ENCODE measurements around the gene TCERG1L. TPM values are rescaled to one million over a fixed set of nuclear protein-coding genes. Genes with fewer than 3 reads are reported as not detected.

TCERG1L gene
- total and polyA plus RNA-seq, 5 donors from 2014 or later = not detected

- no peaks in the 10 kb centered on the region for H3K4me1 ChIP-seq (ENCODE audit: control insufficient read depth, insufficient read depth, low read length, poor library complexity, severe bottlenecking)
- H3K4me3 Mint-ChIP-seq = no peak overlapping the region
- H3K36me3 Mint-ChIP-seq = no peaks in the 10 kb centered on the region
- no peak overlapping the region for H3K27ac Mint-ChIP-seq
- no peaks in the 10 kb centered on the region for H3K27me3 ChIP-seq (ENCODE audit: control insufficient read depth, insufficient read depth, low read length)
- no peaks in the 10 kb centered on the region for H3K27me3 Mint-ChIP-seq
- no peaks in the 10 kb centered on the region for H3K36me3 ChIP-seq (ENCODE audit: control insufficient read depth, insufficient read depth, low read length)
- H3K9me3 ChIP-seq (ENCODE audit: control insufficient read depth in 2 of 2, low read length in 2 of 2) = no peaks in the 10 kb centered on the region
- DNase-seq = no peak
- ATAC-seq (ENCODE audit: low read depth in 2 of 2) = no peak
- H3K27ac ChIP-seq (ENCODE audit: insufficient read depth, low read length, poor library complexity, severe bottlenecking) = no peak overlapping the region
- H3K4me3 ChIP-seq (ENCODE audit: low read depth, low read length) = no peak overlapping the region
- no peaks in the 10 kb centered on the region for H3K9me3 Mint-ChIP-seq
- H3K4me1 Mint-ChIP-seq = no peaks in the 10 kb centered on the region
These were observed 41.6 kb downstream of the TCERG1L start for GRCh38 chr10:131269776-131270460.

DNA sequence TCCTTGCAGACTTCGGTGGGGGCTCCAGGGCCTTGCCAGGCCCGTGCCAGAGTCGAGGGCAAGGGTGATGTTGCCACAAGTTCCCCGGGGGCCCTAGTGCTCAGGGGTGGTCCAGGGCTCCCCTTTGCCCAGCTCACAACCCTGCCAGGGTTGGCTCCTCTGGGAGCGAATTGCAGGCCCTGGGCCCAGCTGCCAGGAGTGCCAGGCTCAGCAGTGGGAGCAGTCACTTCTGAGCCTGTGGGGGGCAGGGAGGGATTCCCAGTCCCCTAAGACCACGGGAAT is 43.8 kb downstream of the TCERG1L start:
- Mint-ChIP-seq H3K36me3 (no peaks in the 10 kb centered on the region), H3K4me1 (no peaks in the 10 kb centered on the region), H3K27me3 (no peaks in the 10 kb centered on the region), H3K27ac (no peak overlapping the region), H3K4me3 (no peak overlapping the region), H3K9me3 (no peaks in the 10 kb centered on the region)
- H3K27ac ChIP-seq (ENCODE audit: insufficient read depth, low read length, poor library complexity, severe bottlenecking) = no peak overlapping the region
- H3K36me3 ChIP-seq (ENCODE audit: control insufficient read depth, insufficient read depth, low read length) = no peaks in the 10 kb centered on the region
- ATAC-seq (ENCODE audit: low read depth in 2 of 2) (no peak), DNase-seq (no peak)
- no peaks in the 10 kb centered on the region for H3K4me1 ChIP-seq (ENCODE audit: control insufficient read depth, insufficient read depth, low read length, poor library complexity, severe bottlenecking)
- H3K27me3 ChIP-seq (ENCODE audit: control insufficient read depth, insufficient read depth, low read length) = no peaks in the 10 kb centered on the region
- no peak overlapping the region for H3K4me3 ChIP-seq (ENCODE audit: low read depth, low read length)
- no peaks in the 10 kb centered on the region for H3K9me3 ChIP-seq (ENCODE audit: control insufficient read depth in 2 of 2, low read length in 2 of 2)

DNA sequence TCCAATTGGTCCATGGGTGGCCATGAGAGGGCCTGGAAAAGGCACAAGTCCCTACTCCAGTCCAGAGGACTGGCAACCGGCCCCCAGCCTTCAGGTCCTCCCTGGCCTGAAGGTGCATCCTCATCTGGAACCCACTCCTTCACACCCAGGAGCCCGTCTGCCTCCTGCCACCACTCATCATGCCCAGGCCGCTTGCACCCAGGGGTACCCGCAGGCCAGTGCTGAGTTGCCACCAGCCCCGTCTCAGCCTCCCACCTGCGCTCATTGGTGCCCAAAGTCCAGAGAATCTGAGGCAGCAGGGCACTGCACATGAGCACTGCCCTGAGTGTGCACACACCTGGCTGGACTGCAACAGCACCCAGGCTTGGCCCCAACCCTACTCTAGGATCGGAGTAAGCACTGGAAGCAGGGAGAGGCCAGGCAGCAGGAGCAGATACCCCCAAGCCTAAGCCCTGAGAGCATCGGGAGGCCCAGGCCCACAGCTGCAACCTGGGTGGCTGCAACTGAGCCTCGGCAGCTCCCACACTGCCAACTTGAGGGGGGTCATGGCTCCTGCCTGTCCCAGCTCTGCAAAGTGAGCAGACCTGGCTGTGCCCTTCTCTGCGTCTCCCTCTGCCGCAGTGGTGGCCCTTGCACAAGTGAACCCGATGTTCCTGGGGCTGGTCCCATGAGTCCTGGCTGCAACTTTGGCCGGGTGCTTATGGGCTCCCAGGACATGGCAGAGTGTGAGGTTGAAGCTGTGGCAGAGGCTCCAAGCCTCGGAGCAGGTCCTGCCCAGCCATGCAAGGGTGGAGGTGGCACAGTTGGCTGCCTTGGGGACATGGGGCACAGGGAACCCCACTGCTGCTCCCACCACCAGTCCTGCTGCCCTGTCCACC is 44.3 kb downstream of the TCERG1L start:
- Histone ChIP-seq H3K27ac (ENCODE audit: insufficient read depth, low read length, poor library complexity, severe bottlenecking) (no peak overlapping the region), H3K36me3 (ENCODE audit: control insufficient read depth, insufficient read depth, low read length) (no peaks in the 10 kb centered on the region), H3K27me3 (ENCODE audit: control insufficient read depth, insufficient read depth, low read length) (no peaks in the 10 kb centered on the region), H3K9me3 (ENCODE audit: control insufficient read depth in 2 of 2, low read length in 2 of 2) (no peaks in the 10 kb centered on the region), H3K4me3 (ENCODE audit: low read depth, low read length) (no peak overlapping the region), H3K4me1 (ENCODE audit: control insufficient read depth, insufficient read depth, low read length, poor library complexity, severe bottlenecking) (no peaks in the 10 kb centered on the region)
- ATAC-seq (ENCODE audit: low read depth in 2 of 2) (no peak), DNase-seq (no peak)
- Mint-ChIP-seq H3K9me3 (no peaks in the 10 kb centered on the region), H3K36me3 (no peaks in the 10 kb centered on the region), H3K4me1 (no peaks in the 10 kb centered on the region), H3K27ac (no peak overlapping the region), H3K4me3 (no peak overlapping the region), H3K27me3 (no peaks in the 10 kb centered on the region)

DNA sequence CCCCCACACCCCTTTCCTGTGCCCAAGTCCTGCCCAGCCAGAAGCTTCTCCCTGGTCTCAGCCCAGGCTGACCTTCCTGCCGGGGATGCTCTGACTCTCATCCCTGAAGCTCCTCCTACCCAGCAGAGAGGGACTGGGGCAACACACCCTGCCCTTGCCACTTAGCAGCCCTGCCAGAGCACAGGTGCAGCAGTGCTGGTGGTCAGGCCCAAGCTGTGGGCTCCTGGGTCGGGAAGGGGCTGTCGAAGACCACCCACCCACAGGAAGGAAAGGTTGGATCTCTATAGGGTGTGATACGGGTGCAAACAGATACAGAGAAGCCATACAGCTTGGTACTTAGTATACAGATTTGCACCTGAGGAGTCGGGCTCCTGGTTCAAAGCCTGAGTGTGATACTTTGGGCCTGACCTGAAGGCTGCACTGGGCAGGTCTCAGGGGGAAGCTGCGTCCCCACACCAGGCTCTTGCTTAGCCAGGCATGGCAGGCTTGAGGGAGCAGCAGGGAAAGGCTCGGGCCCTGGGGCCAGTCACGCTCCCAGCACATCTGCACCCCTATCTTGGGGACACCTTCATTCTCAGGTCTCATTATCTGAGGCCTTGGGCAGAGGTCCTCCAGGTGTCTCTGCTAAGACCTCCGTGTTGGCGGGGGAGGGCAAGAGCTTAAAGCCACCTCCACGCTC is 47.3 kb downstream of the TCERG1L start:
- Mint-ChIP-seq H3K4me1 (no peaks in the 10 kb centered on the region), H3K27ac (no peak overlapping the region), H3K9me3 (no peaks in the 10 kb centered on the region), H3K27me3 (no peaks in the 10 kb centered on the region), H3K4me3 (no peak overlapping the region), H3K36me3 (no peaks in the 10 kb centered on the region)
- DNase-seq = no peak
- Histone ChIP-seq H3K27ac (ENCODE audit: insufficient read depth, low read length, poor library complexity, severe bottlenecking) (no peak overlapping the region), H3K27me3 (ENCODE audit: control insufficient read depth, insufficient read depth, low read length) (no peaks in the 10 kb centered on the region), H3K9me3 (ENCODE audit: control insufficient read depth in 2 of 2, low read length in 2 of 2) (no peaks in the 10 kb centered on the region), H3K4me1 (ENCODE audit: control insufficient read depth, insufficient read depth, low read length, poor library complexity, severe bottlenecking) (no peaks in the 10 kb centered on the region), H3K36me3 (ENCODE audit: control insufficient read depth, insufficient read depth, low read length) (no peaks in the 10 kb centered on the region), H3K4me3 (ENCODE audit: low read depth, low read length) (no peak overlapping the region)
- no peak for ATAC-seq (ENCODE audit: low read depth in 2 of 2)

- Mint-ChIP-seq H3K36me3 (no peaks in the 10 kb centered on the region), H3K4me1 (no peaks in the 10 kb centered on the region), H3K27me3 (no peaks in the 10 kb centered on the region), H3K4me3 (no peak overlapping the region), H3K27ac (no peak overlapping the region), H3K9me3 (no peaks in the 10 kb centered on the region)
- no peaks in the 10 kb centered on the region for H3K36me3 ChIP-seq (ENCODE audit: control insufficient read depth, insufficient read depth, low read length)
- no peak overlapping the region for H3K4me3 ChIP-seq (ENCODE audit: low read depth, low read length)
- DNase-seq (no peak), ATAC-seq (ENCODE audit: low read depth in 2 of 2) (no peak)
- H3K9me3 ChIP-seq (ENCODE audit: control insufficient read depth in 2 of 2, low read length in 2 of 2) = no peaks in the 10 kb centered on the region
- no peaks in the 10 kb centered on the region for H3K27me3 ChIP-seq (ENCODE audit: control insufficient read depth, insufficient read depth, low read length)
- H3K27ac ChIP-seq (ENCODE audit: insufficient read depth, low read length, poor library complexity, severe bottlenecking) = no peak overlapping the region
- no peaks in the 10 kb centered on the region for H3K4me1 ChIP-seq (ENCODE audit: control insufficient read depth, insufficient read depth, low read length, poor library complexity, severe bottlenecking)
These were observed 49.5 kb downstream of the TCERG1L start for GRCh38 chr10:131261890-131262475.

DNA sequence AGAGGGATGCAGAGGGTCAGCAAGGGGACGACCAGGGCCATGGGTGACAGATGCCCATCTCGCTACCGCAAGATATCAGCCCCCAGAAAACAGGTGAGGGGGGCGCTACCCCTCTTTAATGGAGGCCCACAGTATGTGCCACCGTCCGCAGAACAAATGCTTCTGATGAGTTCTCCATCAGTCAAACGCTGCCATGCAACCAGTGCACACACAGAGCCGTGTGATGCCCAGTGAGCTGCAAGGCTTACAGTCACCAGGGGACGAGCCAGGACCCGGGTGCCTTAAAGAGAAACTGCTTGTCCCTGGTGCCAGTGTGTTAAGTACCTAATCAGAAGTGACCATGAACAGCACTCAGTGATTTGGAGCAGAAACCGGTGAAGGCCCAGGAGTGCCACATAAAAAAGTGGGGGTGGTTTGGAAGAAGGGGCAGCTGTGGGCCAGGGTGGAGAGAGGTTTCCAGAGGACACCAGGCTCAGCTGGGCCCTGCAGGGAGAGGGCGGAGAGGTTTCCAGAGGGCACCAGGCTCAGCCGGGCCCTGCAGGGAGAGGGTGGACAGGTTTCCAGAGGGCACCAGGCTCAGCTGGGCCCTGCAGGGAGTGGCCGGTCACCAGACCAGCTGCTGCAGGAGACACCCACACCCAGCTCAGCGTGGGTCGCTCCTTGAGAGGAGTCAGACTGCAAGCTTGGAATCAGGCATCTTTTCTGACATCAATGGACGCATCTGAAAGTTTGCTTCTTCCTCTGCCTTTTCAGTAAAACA is 50.9 kb downstream of the TCERG1L start:
- no peaks in the 10 kb centered on the region for H3K9me3 ChIP-seq (ENCODE audit: control insufficient read depth in 2 of 2, low read length in 2 of 2)
- H3K4me1 Mint-ChIP-seq = no peaks in the 10 kb centered on the region
- H3K36me3 Mint-ChIP-seq = no peaks in the 10 kb centered on the region
- H3K4me3 Mint-ChIP-seq = no peak overlapping the region
- no peak overlapping the region for H3K27ac Mint-ChIP-seq
- DNase-seq = no peak
- no peak overlapping the region for H3K27ac ChIP-seq (ENCODE audit: insufficient read depth, low read length, poor library complexity, severe bottlenecking)
- H3K9me3 Mint-ChIP-seq = no peaks in the 10 kb centered on the region
- ATAC-seq (ENCODE audit: low read depth in 2 of 2) = no peak
- no peaks in the 10 kb centered on the region for H3K36me3 ChIP-seq (ENCODE audit: control insufficient read depth, insufficient read depth, low read length)
- no peaks in the 10 kb centered on the region for H3K4me1 ChIP-seq (ENCODE audit: control insufficient read depth, insufficient read depth, low read length, poor library complexity, severe bottlenecking)
- no peak overlapping the region for H3K4me3 ChIP-seq (ENCODE audit: low read depth, low read length)
- no peaks in the 10 kb centered on the region for H3K27me3 ChIP-seq (ENCODE audit: control insufficient read depth, insufficient read depth, low read length)
- H3K27me3 Mint-ChIP-seq = no peaks in the 10 kb centered on the region

GRCh38 chr10:131260031-131260430 is 51.5 kb downstream of the TCERG1L start:
- H3K9me3 Mint-ChIP-seq = peaks cover 0 to under 1% (median 0%) of the 10 kb centered on the region in 7 donors
- H3K9me3 ChIP-seq (ENCODE audit: control insufficient read depth in 2 of 2, low read length in 2 of 2) = no peaks in the 10 kb centered on the region
- no peaks in the 10 kb centered on the region for H3K27me3 ChIP-seq (ENCODE audit: control insufficient read depth, insufficient read depth, low read length)
- no peak overlapping the region for H3K4me3 Mint-ChIP-seq
- H3K4me3 ChIP-seq (ENCODE audit: low read depth, low read length) = no peak overlapping the region
- no peaks in the 10 kb centered on the region for H3K4me1 ChIP-seq (ENCODE audit: control insufficient read depth, insufficient read depth, low read length, poor library complexity, severe bottlenecking)
- H3K27ac Mint-ChIP-seq = no peak overlapping the region
- no peaks in the 10 kb centered on the region for H3K36me3 Mint-ChIP-seq
- ATAC-seq (ENCODE audit: low read depth in 2 of 2) = no peak
- no peak for DNase-seq
- no peaks in the 10 kb centered on the region for H3K4me1 Mint-ChIP-seq
- no peaks in the 10 kb centered on the region for H3K27me3 Mint-ChIP-seq
- no peak overlapping the region for H3K27ac ChIP-seq (ENCODE audit: insufficient read depth, low read length, poor library complexity, severe bottlenecking)
- no peaks in the 10 kb centered on the region for H3K36me3 ChIP-seq (ENCODE audit: control insufficient read depth, insufficient read depth, low read length)
